Testis (tissue), 5 donors: ENCODE data around the gene NLGN4Y. TPM values are rescaled to one million over a fixed set of nuclear protein-coding genes. Genes with fewer than 3 reads are reported as not detected.

Experiments
- DNase-seq: peaks from one replicate; pipeline ENCODE4 v3.0.0-alpha.2; 2019
- H3K27ac ChIP-seq, 2 donors: fragments of 200-600 bp; sonication (generic); one replicate each; pipeline ENCODE4 v1.5.1; 2019
- H3K27me3 ChIP-seq: fragments of 200-600 bp; sonication (generic); one replicate; pipeline ENCODE4 v1.5.1; 2019
- H3K36me3 ChIP-seq: fragments of 200-600 bp; sonication (generic); one replicate; pipeline ENCODE4 v1.5.1; 2017; ENCODE audit warnings: low read depth; ENCODE audit errors: missing control alignments
- H3K4me1 ChIP-seq: fragments of 200-600 bp; sonication (generic); one replicate; pipeline ENCODE4 v1.5.1; 2019
- H3K4me3 ChIP-seq, 2 donors: fragments of 200-600 bp; sonication (generic); one replicate each; pipeline ENCODE4 v1.5.1; 2017 to 2019
- H3K9me3 ChIP-seq: fragments of 200-600 bp; sonication (generic); one replicate; pipeline ENCODE4 v1.5.1; 2017
- POLR2A ChIP-seq: fragments of 450-650 bp; IDR thresholded peaks from one replicate; pipeline ENCODE4 v1.6.1; 2017; ENCODE audit warnings: antibody characterized with exemption, mild to moderate bottlenecking, moderate library complexity
- WGBS, 2 donors: methylation state at CpG; one replicate each; pipeline ENCODE4 v1.1.5; 2018; 5-methylcytosine and 5-hydroxymethylcytosine counted together
- intact Hi-C: fragments of 100-400 bp; cut with DNase I; formaldehyde crosslinking; loops from one replicate; pipeline ENCODE4 v1.15.1; 2023; ENCODE audit warnings: low total_unique reads
- long read RNA-seq, 2 donors: transcript quantifications; one replicate each; lab custom pipeline, GENCODE V29; 2026
- polyA plus RNA-seq: library from polyadenylated mRNA; stranded (reverse); fragments of 350-450 nt; fragmentation: Illumina TruSeq; extraction: RNeasy Lipid Tissue Mini Kit (QIAGEN cat#74804); gene quantifications from one replicate; pipeline ENCODE4 v1.2.3, GENCODE V29; 2014; ENCODE audit warnings: low read depth, low replicate concordance; ENCODE audit not compliant: insufficient read depth
- total RNA-seq, 2 donors: library from RNA; depleted of rRNA; stranded (reverse); fragments of >200 nt; gene quantifications; one replicate each; pipeline ENCODE4 v1.2.3, GENCODE V29; 2016
- TF ChIP-seq, protein P1 (sequence below), 3 experiments: fragments of 450-650 bp in 2 of 3; fragments of 200-600 bp in 1 of 3; sonication (generic) in 1 of 3; IDR thresholded peaks; one replicate each; pipeline ENCODE4 v1.5.1; 2016 to 2019; ENCODE audit warnings: antibody characterized with exemption in 3 of 3, mild to moderate bottlenecking in 2 of 3, moderate library complexity in 1 of 3

The NLGN4Y gene
- total RNA-seq (1 to 10 TPM; 1.7 to 8.5 TPM), polyA plus RNA-seq (1.1 TPM)
- long read RNA-seq, donor 1, result 0 reads
- long read RNA-seq, donor 2, result 0 reads

DNA sequence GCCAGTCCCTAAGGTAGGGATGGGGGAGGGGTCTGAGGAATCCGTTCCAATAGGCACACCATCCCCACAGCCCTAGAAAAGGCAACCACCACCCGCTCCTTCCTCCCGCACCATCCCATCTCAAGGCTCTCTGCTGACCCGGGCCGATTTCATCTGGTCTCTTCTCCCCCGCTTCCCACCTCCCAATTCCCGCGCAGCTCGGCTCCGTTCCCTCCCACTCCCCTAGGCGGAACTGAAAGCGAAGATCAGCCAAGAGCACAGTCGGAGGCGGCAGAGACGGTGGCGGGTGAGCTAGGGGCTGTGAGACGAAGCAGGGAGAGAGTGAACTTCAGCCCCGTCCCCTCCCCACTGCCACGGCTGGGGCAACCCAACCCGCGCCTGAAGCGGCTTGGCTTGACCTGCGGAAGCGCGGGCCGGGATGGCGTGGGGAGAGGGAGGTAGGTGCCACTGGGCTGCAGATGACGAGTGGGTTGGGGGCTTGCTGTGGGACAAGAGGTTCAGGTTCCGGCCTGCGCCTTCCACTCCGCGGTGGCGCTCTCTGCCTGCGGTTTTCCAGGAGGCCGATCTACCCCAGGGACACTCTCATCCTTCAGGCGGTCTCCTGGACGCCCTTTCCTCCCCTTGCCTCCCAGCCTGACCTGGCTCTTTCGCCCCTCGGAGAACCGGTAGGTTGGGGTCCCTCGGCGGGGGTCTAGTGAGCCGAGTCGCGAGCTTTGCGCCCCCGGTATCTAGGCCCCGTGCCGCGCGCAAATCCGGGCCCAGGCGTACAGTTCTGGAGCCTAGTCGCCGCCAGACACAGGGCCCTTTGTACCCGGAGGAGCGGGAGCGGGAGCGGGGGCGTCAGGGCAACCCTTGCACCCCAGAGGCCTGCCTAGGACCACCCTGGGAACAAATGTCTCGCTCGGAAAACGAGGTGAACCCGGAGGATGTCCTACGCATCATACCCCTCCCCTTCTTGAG lies at the start of gene NLGN4Y:
Gene NLGN4Y (plus strand): TSS at position 258 of the 960 bp plus-strand sequence. CDS start 97,591 bp downstream, outside the sequence.
- peak within 1 kb of the TSS in 1 of 2 donors; percentile 18 for H3K27ac ChIP-seq
- 1% methylated on average over 10 to 60 of the region's 65 CpGs for WGBS, 2 donors

DNA sequence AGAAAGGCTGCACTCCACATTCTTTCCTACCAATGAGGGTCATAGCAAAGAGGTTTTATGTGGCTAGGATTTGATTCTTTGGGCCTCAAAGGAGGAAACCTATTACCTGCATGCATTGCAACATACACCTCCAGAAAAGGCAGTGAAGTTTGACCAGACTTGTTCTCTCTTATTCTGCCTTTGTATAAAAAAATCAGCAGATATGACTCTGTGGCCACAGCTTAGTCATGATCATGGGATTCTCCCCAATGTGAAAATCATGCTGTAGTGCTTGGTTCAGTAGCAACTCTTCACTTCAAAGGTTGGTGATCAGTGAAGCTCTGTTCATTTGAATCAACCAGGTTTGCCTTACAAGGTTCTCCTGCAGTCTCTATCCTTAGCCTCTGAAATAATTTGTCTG lies 38.4 kb upstream of the NLGN4Y start:
- no peak for DNase-seq
- Histone ChIP-seq H3K4me3 (no peak overlapping the region), H3K4me1 (no peaks in the 10 kb centered on the region), H3K36me3 (no peaks in the 10 kb centered on the region), H3K27ac (no peak overlapping the region), H3K9me3 (no peaks in the 10 kb centered on the region), H3K27me3 (no peaks in the 10 kb centered on the region)
- no peak for TF ChIP-seq POLR2A
- TF ChIP-seq, protein P1, sequence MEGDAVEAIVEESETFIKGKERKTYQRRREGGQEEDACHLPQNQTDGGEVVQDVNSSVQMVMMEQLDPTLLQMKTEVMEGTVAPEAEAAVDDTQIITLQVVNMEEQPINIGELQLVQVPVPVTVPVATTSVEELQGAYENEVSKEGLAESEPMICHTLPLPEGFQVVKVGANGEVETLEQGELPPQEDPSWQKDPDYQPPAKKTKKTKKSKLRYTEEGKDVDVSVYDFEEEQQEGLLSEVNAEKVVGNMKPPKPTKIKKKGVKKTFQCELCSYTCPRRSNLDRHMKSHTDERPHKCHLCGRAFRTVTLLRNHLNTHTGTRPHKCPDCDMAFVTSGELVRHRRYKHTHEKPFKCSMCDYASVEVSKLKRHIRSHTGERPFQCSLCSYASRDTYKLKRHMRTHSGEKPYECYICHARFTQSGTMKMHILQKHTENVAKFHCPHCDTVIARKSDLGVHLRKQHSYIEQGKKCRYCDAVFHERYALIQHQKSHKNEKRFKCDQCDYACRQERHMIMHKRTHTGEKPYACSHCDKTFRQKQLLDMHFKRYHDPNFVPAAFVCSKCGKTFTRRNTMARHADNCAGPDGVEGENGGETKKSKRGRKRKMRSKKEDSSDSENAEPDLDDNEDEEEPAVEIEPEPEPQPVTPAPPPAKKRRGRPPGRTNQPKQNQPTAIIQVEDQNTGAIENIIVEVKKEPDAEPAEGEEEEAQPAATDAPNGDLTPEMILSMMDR (IDR thresholded peaks at IDR 0.05), result no peak
- intact Hi-C loops, result no loop called here

More for the DNA sequence above, at the start of gene NLGN4Y:
- peak; percentile 15 for DNase-seq
- peak within 1 kb of the TSS; percentile 43 to 65 for H3K4me3 ChIP-seq
- no peaks in the 10 kb centered on the region for H3K36me3 ChIP-seq
- TF ChIP-seq POLR2A, result no peak
- TF ChIP-seq, protein P1 (IDR thresholded peaks at IDR 0.05), result no peak
- H3K27me3 ChIP-seq, result no peaks in the 10 kb centered on the region
- no peaks in the 10 kb centered on the region for H3K4me1 ChIP-seq
- intact Hi-C loops, result no loop called here
- H3K9me3 ChIP-seq, result no peaks in the 10 kb centered on the region

DNA sequence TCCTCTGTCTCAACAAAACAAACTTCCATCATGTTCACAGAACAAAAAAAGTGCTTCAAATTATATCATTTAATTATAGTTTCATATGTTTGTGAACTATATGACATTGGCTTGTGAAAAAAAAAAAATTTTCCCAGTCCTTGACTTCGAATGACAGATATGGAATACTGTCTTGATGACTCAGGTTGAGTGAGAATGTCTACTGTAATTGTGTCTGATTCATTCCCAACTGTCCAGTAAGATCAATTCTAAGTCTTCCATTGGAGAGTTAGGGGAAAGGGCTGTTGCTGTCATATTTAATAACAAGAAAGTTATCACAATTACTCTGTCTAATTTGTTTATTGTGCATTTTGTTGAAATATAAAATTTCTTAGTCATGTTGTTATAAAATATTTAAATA lies 34.1 kb upstream of the NLGN4Y start:
- no peak for DNase-seq
- 74 to 79% methylated on average over 1 of the region's 1 CpG for WGBS, 2 donors
- no peaks in the 10 kb centered on the region for H3K9me3 ChIP-seq
- intact Hi-C loops, result no loop called here
- TF ChIP-seq POLR2A, result no peak
- TF ChIP-seq, protein P1 (IDR thresholded peaks at IDR 0.05), result no peak
- no peaks in the 10 kb centered on the region for H3K4me1 ChIP-seq
- no peak overlapping the region for H3K27ac ChIP-seq
- no peak overlapping the region for H3K4me3 ChIP-seq
- H3K36me3 ChIP-seq, result no peaks in the 10 kb centered on the region
- no peaks in the 10 kb centered on the region for H3K27me3 ChIP-seq

DNA sequence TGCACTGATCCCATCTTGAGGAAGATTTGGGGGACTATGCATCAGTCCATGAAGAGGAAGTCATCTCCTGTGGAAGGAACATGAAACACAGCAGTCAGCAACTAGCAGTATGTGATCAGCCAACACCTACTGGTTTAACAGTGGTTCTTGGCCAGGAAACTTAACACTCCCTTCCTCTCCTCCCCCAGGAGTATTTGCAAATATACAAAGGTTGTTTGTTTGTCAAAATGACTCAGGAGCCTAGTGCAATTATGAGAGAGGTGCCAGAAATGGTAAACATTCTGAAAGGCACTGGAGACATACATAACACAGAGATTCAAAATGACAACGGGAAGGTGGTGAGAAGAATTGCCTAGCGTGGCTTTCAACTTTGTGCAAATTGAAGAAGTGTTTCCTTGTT lies 26.3 kb upstream of the NLGN4Y start:
- intact Hi-C loops, result no loop called here
- DNase-seq, result no peak
- Histone ChIP-seq H3K36me3 (no peaks in the 10 kb centered on the region), H3K27me3 (no peaks in the 10 kb centered on the region), H3K4me3 (no peak overlapping the region), H3K27ac (no peak overlapping the region), H3K4me1 (no peaks in the 10 kb centered on the region), H3K9me3 (no peaks in the 10 kb centered on the region)
- TF ChIP-seq, protein P1 (IDR thresholded peaks at IDR 0.05), result no peak
- TF ChIP-seq POLR2A, result no peak
- 77 to 81% methylated on average over 2 of the region's 2 CpGs for WGBS, 2 donors
